ENCODE data around the gene PAF1.

- TF ChIP-seq, protein P1, sequence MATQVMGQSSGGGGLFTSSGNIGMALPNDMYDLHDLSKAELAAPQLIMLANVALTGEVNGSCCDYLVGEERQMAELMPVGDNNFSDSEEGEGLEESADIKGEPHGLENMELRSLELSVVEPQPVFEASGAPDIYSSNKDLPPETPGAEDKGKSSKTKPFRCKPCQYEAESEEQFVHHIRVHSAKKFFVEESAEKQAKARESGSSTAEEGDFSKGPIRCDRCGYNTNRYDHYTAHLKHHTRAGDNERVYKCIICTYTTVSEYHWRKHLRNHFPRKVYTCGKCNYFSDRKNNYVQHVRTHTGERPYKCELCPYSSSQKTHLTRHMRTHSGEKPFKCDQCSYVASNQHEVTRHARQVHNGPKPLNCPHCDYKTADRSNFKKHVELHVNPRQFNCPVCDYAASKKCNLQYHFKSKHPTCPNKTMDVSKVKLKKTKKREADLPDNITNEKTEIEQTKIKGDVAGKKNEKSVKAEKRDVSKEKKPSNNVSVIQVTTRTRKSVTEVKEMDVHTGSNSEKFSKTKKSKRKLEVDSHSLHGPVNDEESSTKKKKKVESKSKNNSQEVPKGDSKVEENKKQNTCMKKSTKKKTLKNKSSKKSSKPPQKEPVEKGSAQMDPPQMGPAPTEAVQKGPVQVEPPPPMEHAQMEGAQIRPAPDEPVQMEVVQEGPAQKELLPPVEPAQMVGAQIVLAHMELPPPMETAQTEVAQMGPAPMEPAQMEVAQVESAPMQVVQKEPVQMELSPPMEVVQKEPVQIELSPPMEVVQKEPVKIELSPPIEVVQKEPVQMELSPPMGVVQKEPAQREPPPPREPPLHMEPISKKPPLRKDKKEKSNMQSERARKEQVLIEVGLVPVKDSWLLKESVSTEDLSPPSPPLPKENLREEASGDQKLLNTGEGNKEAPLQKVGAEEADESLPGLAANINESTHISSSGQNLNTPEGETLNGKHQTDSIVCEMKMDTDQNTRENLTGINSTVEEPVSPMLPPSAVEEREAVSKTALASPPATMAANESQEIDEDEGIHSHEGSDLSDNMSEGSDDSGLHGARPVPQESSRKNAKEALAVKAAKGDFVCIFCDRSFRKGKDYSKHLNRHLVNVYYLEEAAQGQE (IDR thresholded peaks at IDR 0.05): no peak
- TF ChIP-seq CEBPB (IDR thresholded peaks at IDR 0.05): no peak
- TF ChIP-seq CTCF (IDR thresholded peaks at IDR 0.05): no peak
- no peak for TF ChIP-seq POLR2A (IDR thresholded peaks at IDR 0.05; ENCODE audit: low read length)
- TF ChIP-seq RNF2 (IDR thresholded peaks at IDR 0.05; ENCODE audit: borderline replicate concordance, low read depth): no peak
- TF ChIP-seq SMC3 (IDR thresholded peaks at IDR 0.05): no peak
- TF ChIP-seq EP300 (IDR thresholded peaks at IDR 0.05): no peak
- no peak for TF ChIP-seq RFX5 (IDR thresholded peaks at IDR 0.05)
- TF ChIP-seq, protein P2, sequence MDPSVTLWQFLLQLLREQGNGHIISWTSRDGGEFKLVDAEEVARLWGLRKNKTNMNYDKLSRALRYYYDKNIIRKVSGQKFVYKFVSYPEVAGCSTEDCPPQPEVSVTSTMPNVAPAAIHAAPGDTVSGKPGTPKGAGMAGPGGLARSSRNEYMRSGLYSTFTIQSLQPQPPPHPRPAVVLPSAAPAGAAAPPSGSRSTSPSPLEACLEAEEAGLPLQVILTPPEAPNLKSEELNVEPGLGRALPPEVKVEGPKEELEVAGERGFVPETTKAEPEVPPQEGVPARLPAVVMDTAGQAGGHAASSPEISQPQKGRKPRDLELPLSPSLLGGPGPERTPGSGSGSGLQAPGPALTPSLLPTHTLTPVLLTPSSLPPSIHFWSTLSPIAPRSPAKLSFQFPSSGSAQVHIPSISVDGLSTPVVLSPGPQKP (IDR thresholded peaks at IDR 0.05; ENCODE audit: low read depth, low read length): no peak
- no peak for TF ChIP-seq RAD21 (conservative IDR thresholded peaks at IDR 0.05 in 1 of 2, IDR thresholded peaks at IDR 0.05 in 1 of 2)
- no peak for TF ChIP-seq NR3C1 (IDR thresholded peaks at IDR 0.05)
Measured at GRCh38 chr19:39355253-39355652, 35.7 kb downstream of the PAF1 start.
